ENCODE data around the gene RPL35.

The RPL35 gene

DNA sequence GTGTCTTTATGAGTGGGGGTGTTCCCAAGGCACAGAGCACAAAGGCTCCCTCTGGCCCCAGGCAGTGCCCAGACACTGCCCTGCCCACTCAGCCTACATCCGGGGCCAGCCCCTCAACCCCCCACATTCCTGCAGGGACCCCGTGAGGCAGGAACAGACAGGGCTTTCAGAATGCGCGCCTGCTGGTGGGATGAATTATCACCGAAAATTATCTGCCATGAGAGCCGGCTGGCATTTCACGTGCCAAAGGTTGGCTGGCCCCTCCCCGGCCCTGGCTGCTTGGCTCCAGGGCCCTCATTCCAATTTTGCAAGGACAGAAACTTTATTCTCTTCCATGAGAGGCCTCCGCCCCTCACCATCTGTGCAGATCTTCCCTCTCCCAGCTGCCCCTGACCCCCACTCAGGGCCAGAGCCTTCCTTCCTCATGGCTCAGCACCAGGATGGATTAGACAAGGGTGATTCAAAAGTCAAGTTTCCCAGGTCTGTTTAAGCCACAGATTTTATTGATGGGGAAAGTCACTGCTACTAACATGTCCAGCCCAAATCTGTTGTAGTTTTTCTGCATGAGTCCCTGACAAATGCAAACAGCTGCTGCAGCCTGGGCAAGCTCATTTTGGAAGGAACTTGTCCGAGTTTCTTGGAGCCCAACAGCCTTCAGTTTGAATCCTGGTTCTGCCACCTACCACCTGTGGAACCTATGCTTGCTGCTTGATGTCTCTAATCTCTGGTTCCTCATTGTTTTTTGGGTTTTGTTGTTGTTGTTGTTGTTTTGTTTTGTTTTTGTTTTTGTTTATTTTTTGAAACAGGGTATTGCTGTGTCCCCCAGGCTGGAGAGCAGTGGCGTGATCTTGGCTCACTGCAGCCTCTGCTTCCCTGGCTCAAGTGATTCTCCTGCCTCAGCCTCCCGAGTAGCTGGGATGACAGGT, 40.8 kb downstream of the RPL35 start:
- DNase-seq (ENCODE audit: low read depth in 2 of 2) = no peak

DNA sequence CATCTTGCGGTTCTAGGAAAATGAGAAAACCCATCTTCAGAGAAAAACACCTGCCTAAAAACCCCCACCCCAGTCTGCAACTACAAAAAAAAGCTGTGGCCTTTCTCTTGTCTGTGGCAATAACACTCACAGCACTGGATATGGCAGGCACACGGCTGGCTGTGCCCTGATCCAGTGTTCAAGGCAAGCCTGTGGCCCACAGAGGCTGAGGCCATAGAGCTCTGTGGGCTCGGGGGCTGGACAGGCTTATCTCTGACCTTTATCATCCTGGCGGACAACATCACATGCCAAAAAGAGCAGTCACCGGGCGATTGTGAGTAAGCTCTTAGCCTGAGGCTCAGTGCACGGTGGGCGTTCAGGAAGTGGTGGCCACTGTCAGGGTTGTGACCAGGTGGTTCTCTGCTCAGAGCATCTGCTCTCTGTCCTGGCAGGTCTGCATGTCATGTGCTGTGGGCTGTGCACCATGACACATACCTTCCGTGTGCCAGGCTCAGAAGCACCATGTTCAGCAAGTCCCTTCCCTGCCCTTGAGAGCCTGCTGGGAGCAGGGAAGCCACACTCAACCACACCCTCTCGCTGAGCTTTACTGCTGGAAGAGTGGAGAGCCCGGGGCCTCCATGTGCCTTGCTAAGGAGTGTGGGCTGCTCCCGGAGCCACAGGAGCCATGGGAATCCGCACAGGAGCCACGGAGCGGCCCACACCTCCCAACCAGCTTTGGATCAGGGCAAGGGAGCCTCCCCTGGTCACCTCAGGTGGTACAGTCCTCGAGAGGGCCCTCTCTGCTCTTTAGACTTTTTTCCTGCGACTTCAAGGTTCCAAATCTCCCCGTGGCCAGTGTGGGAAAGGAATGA, 43.1 kb downstream of the RPL35 start:
- DNase-seq (ENCODE audit: low read depth in 2 of 2) = no peak

DNA sequence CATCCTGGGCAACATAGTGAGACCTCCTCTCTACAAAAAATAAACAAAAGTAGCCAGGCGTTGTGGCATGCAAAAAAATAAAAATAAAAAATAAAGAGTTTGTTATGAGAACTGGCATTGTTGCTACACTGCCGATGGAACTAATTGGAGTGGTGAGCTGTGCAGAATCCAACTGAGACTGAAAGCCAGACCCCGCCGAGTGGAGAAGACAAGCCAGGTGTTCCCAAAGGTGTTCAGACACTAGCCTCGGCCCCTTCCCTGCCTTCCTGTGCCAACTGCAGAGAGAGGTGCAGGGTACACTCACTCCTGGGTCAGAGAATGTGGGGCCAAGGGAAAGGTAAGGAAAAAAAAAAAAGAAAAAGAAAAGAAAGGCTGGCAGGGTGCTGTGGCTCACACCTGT, 46.2 kb downstream of the RPL35 start:
- no peak for DNase-seq (ENCODE audit: low read depth in 2 of 2)

DNA sequence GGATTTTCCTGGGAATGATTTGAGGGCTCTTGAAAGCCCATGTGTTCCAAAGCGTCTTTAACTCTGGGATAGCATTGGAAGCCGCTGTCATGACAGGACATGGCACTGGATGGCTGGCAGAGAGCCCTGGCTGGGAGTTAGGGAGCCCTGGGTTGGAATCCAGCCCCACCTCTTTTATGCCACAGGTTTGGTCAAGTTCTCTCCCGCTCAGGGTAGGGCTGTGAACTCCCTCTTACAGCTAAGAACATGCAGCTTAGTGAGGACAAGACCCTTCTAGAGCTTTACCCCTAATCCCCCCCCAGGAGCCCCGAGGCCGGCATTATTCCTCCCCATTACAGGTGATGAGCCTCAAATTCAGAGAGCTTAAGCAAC, 47.6 kb downstream of the RPL35 start:
- no peak for DNase-seq (ENCODE audit: low read depth in 2 of 2)

DNA sequence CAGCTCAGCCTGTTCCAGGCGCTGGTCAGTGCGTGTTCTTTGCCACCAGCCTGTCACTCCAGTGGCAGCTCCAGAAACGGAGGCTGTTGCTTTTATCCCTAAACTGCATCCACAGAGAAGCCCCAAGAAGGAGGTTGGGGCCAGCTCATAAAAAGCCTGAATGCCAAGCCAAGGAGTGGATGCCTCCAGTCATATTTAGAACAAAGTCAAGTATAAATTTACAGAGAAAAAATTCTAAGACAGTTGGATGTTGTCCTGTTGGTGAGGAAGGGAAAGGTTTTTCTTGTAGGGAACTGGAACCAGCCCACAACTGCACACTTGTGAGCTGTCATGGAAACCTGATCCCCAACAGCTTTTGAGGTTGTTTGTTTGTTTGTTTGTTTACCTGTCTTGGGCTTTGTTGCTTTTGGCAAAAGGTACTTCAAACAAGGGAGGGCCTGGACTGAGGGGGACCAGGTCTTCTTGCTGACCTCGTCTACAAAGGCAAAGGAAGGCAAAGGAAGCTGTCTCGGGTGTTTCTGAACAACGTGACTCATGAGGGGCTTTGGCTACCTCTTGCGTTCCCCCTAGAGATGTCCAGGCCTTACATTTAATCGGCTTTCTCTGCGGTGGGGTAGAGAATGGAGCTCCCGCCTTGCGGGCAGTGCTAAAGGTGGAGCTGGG, 48.1 kb downstream of the RPL35 start:
- DNase-seq (ENCODE audit: low read depth in 2 of 2) = no peak

DNA sequence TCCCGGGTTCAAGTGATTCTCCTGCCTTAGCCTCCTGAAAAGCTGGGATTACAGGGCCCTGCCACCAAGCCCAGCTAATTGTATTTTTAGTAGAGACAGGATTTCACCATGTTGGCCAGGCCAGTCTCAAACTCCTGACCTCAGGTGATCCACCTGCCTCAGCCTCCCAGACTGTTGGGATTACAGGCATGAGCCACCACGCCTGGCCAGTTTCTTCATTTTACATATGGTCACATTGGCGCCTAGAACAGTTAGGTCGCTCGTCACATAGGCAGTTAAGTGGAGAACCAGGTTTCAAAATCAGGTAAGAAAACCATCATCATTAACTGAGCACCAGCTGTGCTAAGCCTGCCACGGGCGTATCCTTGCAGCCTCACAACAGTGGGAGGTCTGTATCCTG, 48.7 kb downstream of the RPL35 start:
- DNase-seq (ENCODE audit: low read depth in 2 of 2) = no peak

DNA sequence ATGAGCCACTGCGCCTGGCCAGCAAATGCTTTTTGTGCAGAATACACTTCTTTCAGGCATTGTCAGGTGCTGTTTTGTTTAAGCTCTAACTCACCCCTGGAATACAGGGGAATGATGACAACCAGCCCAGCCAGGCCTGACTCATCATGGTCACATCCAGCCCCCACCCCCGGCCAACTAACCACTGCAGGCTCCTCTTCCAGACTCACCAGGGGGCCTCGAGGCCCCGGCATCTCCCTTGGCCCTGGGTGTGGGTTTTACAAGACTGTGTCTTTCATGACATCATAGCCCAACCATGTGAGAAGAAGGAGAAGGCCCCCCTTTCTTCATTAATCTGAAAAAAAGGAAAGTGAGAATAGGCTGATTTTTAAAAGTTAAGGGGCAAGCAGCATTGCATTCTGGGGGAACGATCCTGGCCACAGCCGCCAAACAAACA, 49.3 kb downstream of the RPL35 start:
- peak in 1 of 2 donors; percentile 4 for DNase-seq (ENCODE audit: low read depth in 2 of 2)

DNA sequence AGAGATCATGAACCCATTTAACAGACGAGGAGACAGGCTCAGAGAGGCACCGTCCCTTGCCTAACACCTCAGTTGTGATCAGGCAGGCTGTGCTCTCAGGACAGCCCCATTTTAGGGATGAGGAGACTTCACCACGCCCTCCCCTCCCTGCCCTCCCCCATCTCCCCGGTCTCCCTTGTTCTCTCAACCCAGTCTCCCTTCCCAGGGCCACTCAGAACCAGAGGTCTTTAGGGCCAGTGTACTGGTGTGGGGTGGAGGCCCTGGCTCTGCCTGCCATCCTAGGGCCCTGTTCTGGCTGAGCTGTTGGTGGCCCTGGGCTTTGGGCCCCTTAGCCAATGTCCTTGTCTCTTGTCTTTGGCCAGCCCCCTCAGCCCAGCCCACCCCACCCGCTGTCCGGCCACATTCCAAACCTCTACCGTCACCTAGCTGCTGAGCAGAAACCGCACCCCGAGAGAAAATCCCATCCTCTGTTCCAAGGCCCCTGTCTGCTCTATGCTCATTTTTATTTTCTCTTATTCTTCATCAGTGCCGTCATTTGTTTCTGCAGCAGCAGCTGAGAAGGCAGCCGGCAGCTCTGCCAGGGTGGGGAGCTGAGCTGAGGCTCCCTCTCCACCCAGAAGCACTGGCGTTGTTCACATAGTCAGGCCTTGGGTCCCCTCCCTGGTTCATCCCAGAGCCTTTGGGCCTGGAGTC, 50.9 kb downstream of the RPL35 start:
- DNase-seq (ENCODE audit: low read depth in 2 of 2) = no peak

DNA sequence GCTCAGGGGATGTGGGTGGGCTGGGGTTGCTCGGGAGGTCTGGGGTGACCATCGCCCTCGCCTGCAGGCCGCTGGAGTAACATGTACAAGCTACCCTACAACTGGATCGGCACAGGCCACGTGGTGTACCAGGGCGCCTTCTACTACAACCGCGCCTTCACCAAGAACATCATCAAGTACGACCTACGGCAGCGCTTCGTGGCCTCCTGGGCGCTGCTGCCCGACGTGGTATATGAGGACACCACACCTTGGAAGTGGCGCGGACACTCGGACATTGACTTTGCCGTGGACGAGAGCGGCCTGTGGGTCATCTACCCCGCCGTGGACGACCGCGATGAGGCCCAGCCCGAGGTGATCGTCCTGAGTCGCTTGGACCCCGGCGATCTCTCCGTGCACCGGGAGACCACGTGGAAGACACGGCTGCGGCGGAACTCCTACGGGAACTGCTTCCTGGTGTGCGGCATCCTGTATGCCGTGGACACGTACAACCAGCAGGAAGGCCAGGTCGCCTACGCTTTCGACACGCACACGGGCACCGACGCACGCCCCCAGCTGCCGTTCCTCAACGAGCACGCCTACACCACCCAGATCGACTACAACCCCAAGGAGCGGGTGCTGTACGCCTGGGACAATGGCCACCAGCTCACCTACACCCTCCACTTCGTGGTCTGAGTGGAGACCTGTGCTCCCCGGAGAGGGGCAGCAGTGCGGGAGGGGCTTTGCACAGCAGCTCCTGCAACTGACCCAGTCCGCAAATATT, 51.8 kb downstream of the RPL35 start:
- DNase-seq (ENCODE audit: low read depth in 2 of 2) = no peak

DNA sequence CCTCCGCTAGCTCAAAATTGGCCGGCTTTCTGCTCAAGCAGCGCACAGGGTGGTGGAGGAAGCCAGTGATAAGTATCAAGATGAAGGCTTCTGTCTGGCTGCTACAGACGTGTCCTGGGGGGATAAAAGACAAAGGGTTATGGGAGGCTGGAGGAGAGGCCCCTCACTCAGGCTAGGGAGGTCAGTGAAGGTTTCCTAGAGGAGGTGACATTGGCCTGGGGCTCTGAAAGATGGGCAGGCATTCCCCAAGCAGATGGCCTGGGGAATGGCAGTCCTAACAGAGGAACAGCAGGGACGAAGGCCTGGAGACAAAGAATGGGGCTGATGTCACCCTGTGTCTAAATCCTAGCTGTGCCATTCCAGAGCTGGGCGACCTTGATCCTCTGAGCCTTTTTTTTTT, 52.5 kb downstream of the RPL35 start:
- no peak for DNase-seq (ENCODE audit: low read depth in 2 of 2)

DNA sequence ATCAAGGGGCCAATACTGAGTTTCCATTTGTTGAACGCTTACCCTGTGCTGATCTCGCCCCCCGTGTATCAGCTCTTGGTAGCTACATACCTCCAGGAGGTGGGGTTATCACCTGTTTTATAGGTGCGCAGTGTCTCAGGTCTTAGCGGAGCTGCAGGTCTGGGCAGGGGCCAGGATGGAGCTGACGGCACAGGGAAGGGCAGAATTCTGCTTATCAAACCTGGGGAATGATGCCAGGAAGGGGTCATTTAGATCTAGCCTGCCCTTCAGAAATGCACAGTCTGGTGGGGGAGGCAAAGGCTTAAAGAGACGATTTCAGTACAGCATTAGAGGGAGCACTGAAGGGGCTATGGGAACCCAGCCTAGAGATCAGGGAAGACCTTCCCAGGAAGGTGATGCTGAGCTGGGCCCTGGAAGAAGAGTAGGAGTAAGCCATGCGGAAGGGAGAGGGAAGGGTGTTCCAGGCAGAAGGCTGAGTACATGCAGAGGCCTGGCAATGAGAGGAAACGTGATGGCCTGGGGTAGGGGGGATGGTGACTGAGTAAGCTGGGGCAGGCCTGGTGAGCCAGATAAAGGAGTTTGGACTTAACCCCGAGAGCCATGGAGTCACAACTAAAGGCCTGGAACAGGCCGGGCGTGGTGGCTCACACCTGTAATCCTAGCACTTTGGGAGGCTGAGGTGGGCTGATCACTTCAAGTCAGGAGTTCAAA, 53.4 kb downstream of the RPL35 start:
- DNase-seq (ENCODE audit: low read depth in 2 of 2) = no peak

Data from stimulated activated CD4-positive, alpha-beta T cell treated with anti-CD3 and anti-CD28 coated beads, Interleukin-15, amount 100 ng/mL, for 48 hours (primary cell).